ENCODE data around the gene MARCHF11. TPM values are rescaled to one million over a fixed set of nuclear protein-coding genes. Genes with fewer than 3 reads are reported as not detected.

Gene MARCHF11
- total RNA-seq, 1 donor from 2014 or later, result 3.6 TPM

DNA sequence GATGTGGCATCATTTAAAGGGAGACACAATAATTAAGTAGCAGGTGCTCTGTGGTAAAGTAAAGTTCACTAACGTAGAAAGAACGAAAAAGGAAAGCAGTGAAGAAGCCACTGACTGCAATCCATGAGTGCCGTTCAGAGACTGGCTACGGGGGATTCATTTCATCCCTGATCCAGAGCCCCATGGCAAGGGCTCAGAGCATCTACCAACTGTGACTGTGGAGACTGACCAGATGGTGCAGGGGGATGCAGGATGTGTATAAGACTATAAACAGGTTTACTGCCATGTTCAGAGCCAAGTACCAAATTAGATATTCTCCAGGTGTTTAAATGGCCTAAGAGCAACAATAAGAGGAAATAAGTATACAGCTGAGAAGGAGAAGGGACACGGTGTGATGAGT is 47.7 kb downstream of the MARCHF11 start:
- no peak for DNase-seq

GRCh38 chr5:16128944-16129343 is 50.6 kb downstream of the MARCHF11 start:
- no peak for DNase-seq

GRCh38 chr5:16127865-16128544 is 51.6 kb downstream of the MARCHF11 start:
- no peak for DNase-seq

DNA sequence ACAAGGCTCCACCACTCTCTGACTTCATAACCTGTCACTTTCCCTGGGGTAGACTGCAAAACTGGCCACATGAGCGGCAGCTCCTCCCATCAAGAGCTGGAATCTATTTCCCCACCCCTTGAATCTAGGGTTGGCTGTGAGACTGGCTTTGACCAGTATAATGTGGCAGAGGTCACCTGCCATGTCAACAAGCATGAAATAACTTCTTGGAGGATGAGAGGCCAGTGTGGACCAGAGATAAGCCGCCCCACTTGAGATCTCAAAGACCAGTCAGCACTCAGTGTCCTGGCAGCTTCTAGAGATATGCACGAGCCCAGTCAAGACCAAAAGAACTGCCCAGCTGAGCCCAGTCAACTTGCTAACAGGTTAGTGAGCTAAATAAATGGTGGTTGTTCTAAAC is 59.0 kb downstream of the MARCHF11 start:
- DNase-seq, result no peak

DNA sequence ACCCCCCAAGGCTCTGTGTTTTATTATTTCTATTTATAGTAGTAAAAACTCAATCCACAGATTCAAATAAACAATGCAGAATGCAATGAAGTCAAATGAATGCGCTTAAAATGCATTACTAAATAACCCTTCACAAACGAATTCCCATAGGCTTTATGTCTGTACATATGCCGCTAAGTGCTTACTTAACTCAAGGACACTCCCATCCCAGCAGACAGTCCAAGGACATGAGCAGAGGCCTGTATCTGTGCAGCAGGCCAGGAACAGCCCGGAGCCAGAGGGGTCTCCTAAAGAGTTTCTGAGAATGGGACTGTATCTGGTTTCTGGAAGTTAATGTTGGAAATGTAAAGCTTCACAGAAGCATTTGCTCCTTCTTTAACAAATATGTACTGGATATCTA is 59.8 kb downstream of the MARCHF11 start:
- DNase-seq, result no peak

DNA sequence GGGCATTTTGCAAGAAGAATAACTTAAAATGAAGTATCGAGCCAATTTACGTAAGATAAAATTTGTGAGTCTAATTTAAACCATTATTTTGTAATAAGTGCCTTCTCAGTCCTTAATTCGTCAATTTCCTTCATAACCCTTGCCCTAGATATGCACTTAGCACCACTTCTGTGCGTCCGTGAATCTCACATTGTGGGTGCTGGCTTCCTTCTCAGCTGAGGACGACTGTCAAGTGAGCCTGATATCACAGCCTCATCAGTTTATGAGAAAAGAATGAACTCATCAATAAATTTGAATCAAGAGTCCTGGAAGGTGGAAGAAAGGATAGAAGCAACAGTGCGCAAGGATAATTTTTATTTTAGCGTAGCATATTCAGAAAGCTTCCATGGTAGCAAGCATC is 64.5 kb downstream of the MARCHF11 start:
- DNase-seq, result no peak

- no peak for DNase-seq
Measured at GRCh38 chr5:16108418-16108817, 71.2 kb downstream of the MARCHF11 start.

GRCh38 chr5:16104961-16105360 is 74.6 kb downstream of the MARCHF11 start:
- no peak for DNase-seq

DNA sequence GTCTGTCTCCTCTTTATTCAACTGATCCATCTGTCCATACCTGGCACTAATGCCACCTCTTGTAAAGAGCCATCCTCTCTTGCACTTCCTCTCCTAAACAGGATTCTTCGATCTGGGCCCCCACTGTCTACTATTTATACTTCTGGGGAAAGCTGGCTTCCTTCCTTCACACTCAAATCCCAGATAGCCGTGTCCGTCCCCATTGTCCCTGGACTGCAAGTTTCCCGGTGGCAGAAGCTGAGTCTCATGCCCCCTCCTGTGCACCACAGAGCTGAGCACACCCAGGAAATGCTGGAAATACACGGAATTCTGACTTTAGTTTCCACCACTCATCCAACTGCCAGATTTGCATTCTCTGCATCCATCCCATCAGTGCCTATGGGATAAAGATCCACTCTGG is 84.0 kb downstream of the MARCHF11 start:
- no peak for DNase-seq

GRCh38 chr5:16090270-16090669 is 89.3 kb downstream of the MARCHF11 start:
- DNase-seq, result no peak

DNA sequence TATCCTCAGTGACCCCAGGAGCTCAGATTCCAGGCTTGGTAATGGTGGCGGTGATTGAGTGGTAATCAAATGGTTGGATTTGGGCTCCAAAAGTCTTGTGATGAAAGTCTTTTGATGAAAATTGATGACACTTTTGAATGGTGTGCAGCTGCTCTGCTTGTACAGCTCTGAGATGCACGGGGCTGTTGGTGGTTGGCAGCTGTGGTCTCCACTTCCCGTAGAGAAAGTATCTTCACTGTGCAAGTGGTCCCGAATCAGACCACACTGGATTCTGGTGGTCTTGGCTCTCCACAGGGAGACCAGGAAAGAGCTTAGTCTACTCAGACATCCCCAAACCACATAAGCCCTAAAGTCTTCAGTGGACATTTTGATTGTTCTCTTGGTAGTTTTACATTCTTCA is 96.6 kb downstream of the MARCHF11 start:
- no peak for DNase-seq

DNA sequence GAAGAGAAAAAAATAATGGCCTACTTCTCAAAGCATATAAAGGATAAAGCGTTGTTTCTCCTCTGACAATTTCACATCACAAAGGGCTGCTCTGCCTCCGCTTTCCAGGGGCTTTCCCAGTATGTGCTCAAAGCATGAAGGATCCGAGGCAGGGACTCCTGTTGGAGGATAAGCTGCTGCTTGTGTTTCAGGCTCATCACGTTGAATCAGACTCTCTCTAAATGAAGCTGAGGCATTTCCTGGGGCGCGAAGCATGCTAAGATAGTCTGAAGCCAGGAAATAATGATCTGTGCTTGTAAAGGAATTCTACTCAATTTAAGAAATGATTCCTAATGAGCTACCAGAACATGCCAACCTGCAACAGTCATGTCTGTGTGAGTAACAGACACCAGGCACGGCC is 97.5 kb downstream of the MARCHF11 start:
- DNase-seq, result no peak

- no peak for DNase-seq
Measured at GRCh38 chr5:16081376-16081955, 98.1 kb downstream of the MARCHF11 start.

GRCh38 chr5:16076657-16077056 is 102.9 kb downstream of the MARCHF11 start:
- no peak for DNase-seq

- DNase-seq, result no peak
Measured at GRCh38 chr5:16074358-16074757, 105.2 kb downstream of the MARCHF11 start.

DNA sequence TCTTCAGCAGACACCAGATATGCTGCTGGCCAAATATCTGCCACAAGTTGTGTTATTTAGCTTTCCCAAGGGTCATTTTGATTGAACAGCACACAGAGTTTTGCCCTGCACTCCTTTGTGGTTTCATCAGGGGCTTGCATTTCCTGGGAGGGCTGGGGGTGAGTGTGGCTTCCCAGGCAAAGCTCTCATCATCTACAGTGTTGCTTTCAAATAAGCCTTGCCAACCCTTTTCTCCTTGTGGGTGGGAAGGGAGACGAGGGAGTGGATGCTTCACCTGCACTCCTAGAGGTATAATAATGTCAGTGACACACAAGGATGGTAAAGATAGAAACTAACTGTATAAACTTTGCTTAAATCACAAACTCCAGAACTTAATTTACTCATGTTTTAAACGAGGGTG is 107.0 kb downstream of the MARCHF11 start:
- DNase-seq, result no peak

DNA sequence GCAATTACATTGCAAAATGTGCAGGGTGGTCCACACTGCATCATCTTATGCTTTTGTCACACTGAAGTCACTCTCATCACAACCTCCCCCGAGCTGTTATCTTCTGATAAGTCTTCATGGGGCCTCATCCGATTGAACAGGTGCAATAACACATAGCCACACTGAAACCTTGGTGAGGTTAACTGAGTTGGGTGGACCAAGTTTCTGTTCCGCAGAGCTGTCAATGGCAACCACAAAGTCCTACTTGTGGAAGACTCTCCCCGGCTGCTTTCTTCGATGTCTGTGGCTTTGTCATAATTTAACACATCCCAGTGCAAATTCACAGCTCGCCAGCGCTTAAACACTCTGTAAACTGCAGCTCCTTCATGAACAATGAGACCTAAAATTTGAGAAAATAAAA is 112.2 kb downstream of the MARCHF11 start:
- DNase-seq, result no peak

DNA sequence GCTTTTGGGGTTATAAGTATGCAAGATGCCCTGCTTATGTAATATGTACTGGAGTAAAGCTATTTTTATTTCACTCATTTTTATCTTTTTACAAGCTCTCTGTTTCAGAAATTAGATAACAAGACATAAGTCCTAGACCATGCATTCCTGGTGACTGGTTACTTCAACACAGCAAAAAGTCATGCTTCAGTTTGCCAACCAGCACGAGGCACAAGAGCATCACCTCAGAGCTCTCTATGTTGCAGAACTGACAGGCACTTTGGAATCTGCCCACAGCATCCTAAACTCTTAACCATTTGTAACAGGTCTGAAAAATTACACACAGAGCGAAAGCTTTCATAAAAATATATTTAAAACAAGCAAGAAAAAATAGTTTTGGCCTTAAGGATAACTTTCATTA is 112.8 kb downstream of the MARCHF11 start:
- no peak for DNase-seq

DNA sequence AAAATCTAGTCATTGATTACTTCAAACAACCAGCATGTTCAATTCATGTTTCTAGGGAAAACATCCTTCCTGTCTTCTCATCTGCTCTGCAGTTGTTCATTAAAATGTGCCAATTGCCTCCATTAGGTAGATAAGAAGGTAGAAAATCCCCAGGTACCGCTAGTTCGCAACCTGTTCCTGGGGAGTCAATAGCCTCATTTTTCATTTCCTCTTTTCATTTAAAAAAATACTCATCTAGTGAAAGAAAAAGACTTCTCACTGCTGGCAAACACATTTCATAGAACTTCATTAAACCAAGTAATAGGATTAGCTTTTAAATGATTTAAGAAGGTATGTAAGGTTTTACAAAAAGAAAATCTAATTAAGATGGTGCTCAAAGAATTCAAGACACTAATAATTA is 113.3 kb downstream of the MARCHF11 start:
- no peak for DNase-seq

GRCh38 chr5:16065831-16066230 is 113.8 kb downstream of the MARCHF11 start:
- no peak for DNase-seq

- no peak for DNase-seq
Measured at GRCh38 chr5:16064135-16064893, 115.3 kb downstream of the MARCHF11 start.

GRCh38 chr5:16061163-16061562 is 118.4 kb downstream of the MARCHF11 start:
- DNase-seq, result no peak

- DNase-seq, result no peak
Measured at GRCh38 chr5:16057277-16057676, 122.3 kb downstream of the MARCHF11 start.

GRCh38 chr5:16051246-16051755 is 128.3 kb downstream of the MARCHF11 start:
- DNase-seq, result no peak
